IPS-18c (cell line): Measurements from ENCODE around the gene HSPG2.
"Not testable (repeated sequence)": the region's sequence is repeated elsewhere in the genome, so short reads cannot be mapped to it uniquely, and the experiment has no call there.

ENCODE experiments used
- H3K4me3 ChIP-seq: 2 replicates; pipeline ENCODE4 v1.7.0; 2013; ENCODE audit warnings: low read depth, mild to moderate bottlenecking, low read length, moderate library complexity; ENCODE audit not compliant: insufficient read depth
- H3K9me3 ChIP-seq: one replicate; pipeline ENCODE4 v1.6.1; 2013; ENCODE audit warnings: mild to moderate bottlenecking, low read length, moderate library complexity; ENCODE audit not compliant: control insufficient read depth, insufficient read depth

Gene HSPG2

DNA sequence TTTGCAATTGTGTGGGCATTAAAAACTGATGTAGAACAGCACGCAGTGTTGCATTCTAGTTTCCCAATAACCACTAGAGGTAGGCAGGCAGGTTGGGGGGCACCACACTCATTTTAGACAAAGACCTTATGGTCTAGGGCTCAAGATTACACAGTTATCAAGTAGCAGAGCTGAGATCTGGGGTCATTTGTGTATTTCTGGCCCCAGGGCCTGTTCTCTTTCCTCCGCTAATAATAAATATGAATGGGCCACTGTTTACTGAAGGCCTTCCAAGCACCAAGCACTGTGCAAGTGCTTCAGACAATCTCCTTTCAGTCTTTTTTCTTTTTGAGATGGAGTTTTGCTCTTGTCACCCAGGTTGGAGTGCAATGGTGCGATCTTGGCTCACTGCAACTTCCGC, 101.1 kb downstream of the HSPG2 start:
- Histone ChIP-seq H3K4me3 (no peak overlapping the region), H3K9me3 (peaks cover 3% of the 10 kb centered on the region)

DNA sequence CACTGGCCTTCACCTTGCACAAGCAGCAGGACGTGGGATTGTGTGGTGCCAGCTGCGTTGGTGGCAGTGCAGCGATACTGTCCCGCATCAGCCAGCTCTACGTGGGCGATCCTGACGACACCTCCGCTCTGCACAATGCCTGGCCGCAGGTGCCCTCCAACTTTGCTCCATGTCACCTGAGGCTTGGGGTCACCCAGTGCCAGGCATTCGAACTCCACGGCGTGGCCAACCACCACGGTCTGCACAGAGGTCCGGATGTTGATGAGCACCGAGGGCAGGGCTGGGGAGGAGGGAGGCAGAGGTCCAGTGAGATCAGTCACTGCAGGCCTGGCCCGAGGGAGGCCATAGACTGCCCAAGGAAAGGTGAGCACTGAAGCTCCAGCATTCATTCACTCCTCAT, 102.4 kb downstream of the HSPG2 start:
- Histone ChIP-seq H3K9me3 (peaks cover 3% of the 10 kb centered on the region), H3K4me3 (no peak overlapping the region)

DNA sequence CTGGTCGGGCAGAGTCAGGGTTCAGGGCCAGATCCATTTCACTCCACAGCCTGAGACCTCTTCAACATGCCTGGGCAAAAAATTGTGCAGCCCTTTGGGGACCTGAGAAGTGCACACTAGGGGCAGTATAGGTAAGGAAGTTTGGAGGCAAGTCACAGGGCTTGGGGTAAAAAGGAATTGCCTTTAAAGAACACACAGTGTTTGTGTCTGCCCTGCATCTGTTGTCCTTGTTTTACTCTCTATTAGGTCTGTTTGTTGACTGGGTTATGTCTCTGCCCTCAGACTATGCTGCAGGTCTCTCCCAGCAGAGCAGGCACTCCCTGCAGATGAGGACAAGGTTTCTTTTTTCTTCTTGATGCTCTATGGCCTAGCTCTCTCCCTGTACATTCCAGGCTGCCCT, 103.0 kb downstream of the HSPG2 start:
- peaks cover 3% of the 10 kb centered on the region for H3K9me3 ChIP-seq
- H3K4me3 ChIP-seq, result no peak overlapping the region

DNA sequence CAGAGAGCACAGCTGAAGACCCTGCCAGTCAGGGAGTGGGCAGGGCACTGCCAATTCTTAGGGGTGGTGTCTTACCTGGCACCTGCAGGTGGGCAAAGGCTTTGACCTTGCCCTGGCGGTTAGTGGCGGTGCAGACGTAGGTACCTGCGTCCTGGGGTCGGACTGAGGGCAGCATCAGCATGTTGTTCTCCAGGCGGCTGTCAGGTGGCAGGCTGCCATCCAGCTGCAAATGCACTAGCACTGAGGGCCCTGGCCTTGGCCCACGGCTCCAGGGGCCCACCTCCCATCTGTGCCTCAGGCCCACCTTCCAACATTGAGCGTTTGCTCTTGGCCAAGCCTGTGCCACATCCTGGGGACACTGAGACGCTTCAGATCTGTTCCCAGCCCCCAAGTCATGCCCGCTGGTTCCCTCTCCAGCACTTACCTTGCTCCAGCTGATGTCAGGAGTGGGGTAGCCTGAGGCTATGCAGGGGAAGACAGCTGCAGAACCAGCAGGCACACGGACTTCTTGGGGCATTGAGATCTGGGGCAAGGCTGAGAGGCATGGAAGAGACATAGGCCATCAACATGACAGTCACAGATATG, 103.6 kb downstream of the HSPG2 start:
- peaks cover 3% of the 10 kb centered on the region for H3K9me3 ChIP-seq

DNA sequence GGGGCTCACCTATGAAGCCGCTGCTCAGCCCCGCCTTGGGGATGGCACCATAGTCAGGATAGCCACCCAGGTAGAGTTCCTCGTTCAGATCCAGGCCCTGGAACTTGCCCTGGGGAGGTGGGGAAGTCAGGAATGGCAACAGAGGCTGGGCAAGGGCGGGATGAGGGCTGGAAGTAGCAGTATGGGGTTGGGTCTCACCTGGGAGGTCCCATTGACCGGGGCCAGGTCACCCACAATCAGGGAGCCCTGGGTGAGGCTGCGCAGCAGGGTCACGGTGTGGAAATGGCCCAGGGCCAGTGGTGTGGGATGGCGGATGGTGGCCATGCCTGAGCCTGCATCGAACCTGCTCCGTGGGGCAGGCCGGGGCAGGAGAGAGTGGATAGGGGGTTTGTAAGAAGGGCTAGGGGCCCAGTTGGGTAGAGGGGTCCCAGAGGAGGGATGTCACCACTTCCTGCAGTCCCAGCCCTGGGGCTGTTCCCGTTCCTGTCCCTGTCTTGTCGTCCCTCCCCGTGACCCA, 105.6 kb downstream of the HSPG2 start:
- H3K4me3 ChIP-seq, result no peak overlapping the region
- H3K9me3 ChIP-seq, result peaks cover 3% of the 10 kb centered on the region

More for the DNA sequence above, 103.6 kb downstream of the HSPG2 start:
- H3K4me3 ChIP-seq, result no peak overlapping the region

DNA sequence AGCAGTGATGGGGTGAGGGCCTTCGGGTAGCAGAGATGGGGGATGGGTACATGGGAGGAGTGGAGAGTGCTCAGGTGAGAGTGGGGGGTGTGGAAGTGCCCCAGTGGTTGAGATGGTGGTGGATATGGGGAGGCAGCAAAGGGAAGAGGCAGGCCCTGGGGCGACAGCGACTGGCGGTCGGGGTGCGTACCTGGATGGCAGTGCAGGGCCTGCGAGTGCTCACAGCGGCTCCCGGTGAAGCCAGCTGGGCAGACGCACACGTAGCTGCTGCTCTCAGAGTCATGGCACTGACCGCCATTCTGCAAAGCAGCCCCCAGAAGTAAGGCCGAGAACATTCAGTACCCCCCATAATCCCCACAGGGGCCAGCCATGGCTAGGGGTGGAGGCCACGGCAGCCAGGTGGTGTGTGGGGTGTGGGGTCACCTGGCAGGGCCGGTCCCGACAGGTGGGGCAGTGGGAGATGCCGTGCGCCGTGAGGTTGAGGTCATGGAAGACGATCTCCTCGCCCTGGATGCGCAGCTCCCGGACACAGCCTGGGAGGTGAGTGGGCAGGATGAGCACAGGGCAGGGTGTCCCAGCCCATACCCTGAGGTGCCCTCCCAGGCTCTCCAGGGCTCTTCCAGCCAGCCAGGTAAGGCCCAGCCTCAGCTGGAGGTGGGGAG, 106.2 kb downstream of the HSPG2 start:
- H3K4me3 ChIP-seq, result no peak overlapping the region

DNA sequence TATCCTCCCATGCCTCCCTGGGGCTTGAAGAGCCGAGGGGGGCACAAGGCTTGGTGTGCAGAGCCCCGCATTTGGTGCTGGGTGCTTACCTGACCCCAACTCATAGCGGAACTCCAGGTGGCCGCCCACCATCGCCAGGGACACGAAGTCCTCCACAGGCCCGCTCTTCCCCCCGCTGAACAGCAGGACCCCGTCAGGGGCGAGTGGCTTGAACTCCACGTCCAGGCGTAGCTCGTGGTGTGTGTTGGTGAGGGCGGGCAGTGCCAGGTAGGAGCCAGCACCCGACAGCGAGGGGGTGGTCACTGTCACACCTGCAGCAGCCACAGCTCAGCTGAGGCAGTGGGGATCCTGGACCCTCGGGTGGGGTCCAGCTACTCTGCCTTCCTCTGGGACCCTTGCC, 107.8 kb downstream of the HSPG2 start:
- no peak overlapping the region for H3K4me3 ChIP-seq

More for the DNA sequence above, 106.2 kb downstream of the HSPG2 start:
- peaks cover 2% of the 10 kb centered on the region for H3K9me3 ChIP-seq

DNA sequence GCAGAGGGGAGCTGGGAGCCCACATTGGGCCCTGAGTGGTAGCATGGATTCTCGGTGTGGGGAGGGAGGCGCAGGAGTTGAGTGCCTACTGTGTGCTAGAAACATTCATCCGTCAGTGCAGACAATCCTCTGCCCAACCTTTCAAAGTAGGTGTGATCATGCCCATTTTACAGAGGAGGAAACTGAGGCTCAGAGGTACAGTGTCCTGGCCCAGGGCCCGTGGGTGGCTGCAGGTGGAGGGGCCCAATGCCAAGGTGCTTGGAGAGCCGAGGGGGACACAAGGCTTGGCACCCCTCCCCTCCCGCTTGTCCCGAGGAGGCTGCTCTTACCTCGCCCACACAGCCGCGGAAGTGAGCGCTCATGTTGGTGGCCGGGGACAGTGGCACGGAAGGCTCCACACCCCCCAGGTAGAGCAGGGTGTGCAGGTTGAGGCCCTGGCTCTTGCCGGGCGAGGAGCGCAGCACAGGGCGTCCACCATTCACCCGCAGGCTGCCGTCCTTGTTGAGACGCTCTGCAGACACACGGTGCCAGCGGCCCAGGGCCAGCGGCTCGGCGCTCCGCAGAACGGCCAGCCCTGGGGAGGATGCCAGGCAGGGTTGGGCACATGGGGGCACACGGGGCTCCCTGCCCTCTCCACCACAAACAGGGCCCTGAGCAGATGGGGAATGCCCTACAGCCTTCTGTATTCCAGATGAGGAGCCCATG, 108.5 kb downstream of the HSPG2 start:
- Histone ChIP-seq H3K9me3 (no peaks in the 10 kb centered on the region), H3K4me3 (no peak overlapping the region)

More for the DNA sequence above, 107.8 kb downstream of the HSPG2 start:
- H3K9me3 ChIP-seq, result no peaks in the 10 kb centered on the region

DNA sequence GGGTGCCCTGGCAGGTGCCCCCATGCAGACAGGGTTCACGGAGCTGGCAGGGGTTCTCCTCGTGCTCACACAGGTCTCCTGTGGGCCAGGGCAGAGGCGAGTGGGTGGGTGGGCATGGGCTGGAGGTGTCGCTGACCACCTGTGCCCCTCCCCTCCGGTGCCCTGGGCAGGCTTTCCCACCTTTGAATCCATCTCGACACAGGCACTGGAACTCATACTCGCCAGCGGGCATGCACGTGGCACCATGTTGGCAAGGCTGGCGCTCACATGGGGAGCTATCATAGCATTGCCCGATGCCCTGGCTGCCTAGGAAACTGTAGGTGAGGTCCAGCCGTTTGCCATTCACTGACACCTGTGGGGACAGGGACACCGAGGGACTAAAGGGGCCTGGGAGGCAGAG, 109.0 kb downstream of the HSPG2 start:
- H3K9me3 ChIP-seq, result no peaks in the 10 kb centered on the region
- no peak overlapping the region for H3K4me3 ChIP-seq

DNA sequence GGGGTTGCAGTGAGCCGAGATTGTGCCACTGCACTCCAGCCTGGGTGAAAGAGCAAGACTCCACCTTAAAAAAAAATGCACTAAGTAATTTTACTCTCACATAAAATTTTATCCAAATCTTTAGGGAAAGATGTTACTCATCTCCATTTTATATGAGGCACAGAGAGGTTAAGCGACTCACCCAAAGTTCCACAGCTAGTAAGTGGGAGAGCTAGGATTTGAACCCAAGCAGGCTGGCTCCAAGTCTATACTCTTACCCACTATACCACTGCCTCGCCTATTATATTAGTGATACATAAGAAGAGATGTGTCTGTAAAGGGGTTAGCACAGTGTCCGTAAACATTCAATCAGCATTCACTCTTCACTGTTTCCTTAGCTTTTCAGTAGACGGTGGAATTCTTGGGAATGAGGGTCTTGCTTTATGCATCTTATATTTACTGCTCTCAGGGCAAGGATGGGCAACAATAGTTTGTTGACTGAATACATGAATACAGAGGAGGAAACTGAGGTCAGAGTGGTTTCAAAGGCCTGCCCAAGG, 109.9 kb downstream of the HSPG2 start:
- H3K4me3 ChIP-seq, result no peak overlapping the region

DNA sequence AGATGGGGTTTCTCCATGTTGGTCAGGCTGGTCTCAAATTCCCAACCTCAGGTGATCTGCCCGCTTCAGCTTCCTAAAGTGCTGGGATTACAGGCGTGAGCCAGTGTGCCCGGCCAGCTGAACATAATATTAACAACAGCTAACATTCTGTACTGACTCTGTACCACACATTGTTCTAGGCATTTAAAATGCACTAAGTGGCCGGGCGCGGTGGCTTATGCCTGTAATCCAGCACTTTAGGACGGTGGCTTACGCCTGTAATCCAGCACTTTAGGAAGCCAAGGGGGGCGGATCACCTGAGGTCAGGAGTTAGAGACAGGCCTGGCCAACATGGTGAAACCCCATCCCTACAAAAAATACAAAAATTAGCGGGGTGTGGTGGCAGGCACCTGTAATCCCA, 110.4 kb downstream of the HSPG2 start:
- H3K4me3 ChIP-seq, H3K9me3 ChIP-seq: not testable (repeated sequence)

More for the DNA sequence above, 109.9 kb downstream of the HSPG2 start:
- H3K9me3 ChIP-seq, result no peaks in the 10 kb centered on the region

DNA sequence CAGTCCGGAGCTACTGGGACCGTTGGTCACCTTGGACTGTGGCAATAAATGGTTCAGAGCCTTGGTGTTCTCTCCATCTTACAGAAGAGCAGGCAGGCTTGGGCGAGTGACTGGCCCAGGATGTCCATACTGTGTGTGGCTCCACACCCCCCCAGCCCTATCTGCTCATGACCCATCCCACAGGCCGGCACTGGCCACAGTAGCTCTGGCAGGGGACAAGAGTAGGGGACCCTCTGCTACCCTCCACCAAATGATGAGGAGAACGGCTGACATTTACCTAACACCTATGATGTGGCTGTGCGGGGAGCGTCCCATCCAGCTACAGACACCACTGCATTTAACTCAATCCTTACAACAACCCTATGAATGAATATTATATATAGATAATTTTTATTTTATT, 111.7 kb downstream of the HSPG2 start:
- H3K9me3 ChIP-seq, result no peaks in the 10 kb centered on the region
- no peak overlapping the region for H3K4me3 ChIP-seq

DNA sequence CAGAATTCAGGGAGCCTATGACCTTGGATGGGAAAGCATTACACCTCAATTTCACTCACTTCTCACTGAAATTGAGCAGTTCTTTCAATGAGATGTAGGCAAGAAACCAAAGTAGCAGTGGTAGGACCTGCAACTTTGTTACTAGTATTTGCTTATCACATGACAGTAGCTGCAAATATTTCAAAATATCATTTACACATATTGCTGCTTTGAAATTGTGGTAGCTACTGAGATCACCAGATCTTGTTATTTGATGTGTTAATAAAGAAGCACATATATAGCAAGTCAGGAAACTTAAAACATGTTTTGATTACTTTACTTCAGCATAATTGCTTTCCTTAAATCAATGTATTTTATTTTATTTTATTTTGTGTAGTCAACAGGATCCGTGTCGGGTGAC, 112.2 kb downstream of the HSPG2 start:
- Histone ChIP-seq H3K9me3 (no peaks in the 10 kb centered on the region), H3K4me3 (no peak overlapping the region)

DNA sequence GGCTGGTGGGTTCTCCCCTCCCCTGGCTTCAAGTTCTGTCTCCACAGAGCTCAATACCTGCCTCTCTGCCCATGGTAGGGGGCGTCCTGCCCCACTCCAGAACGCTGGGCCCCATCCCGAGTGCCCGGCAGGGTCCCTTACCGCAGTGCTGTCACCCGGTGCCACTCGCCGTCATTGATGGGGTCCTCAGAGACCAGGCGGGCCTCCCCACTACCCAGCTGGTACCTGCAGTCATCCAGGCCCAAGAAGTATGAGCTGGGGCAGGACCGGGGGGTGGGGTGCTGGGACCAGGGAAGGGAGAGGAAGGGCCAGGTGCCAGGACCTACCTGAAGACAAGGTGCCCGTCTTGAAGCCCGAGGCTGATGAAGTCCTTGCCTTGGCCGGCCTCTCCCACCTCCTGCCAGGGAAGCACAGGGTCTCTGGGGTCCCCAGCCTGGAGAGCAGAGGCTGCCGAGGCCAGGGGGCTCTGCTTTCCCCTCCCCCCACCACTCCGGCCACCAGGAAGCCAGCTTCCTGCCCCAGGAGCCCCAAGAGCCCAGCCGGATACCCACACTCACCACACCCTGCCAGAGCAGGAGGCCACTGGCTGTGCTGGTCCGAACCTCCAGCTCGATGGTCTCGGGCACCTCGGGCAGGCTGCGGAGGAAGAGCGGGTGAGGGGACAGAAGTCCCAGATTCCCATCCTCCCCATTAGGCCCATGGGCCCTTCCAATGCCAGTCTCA, 113.0 kb downstream of the HSPG2 start:
- Histone ChIP-seq H3K9me3 (no peaks in the 10 kb centered on the region), H3K4me3 (no peak overlapping the region)

DNA sequence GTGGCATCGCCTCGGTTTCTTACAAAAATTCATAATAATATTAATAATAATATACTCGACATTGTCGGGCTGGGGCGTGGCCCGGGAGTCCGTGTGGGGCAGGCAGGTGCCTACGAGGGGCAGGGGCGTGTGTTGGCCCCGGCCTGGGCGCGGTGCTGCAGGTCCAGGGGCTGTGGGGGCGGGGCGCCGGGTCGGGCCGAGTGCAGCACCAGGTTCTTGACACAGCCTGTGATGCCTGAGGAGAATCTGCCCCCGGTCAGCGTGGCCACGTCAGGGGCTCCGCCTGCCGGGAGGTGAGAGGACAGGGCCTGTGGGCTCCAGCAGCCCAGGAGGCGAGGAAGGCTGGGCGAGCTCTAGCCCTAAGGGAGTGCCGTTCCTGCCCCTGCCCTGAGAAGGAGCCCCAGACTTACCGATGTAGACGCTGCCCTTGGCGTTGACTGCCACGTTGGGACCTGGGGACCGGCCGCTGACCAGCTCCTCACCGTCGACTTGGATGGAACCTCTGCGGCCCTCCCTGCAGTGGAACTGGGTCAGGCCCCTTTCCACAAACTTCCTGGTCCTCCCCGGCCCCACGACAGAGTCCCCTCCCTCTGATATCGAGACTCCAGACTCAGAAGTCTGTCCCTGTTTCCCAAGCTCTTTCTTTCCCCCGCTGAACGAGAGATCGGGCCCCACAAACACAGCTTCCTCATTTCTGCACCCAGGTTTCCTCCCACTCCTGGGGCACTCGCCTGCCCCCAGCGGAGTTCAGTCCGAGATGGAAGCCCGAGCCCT, 113.7 kb downstream of the HSPG2 start:
- H3K4me3 ChIP-seq, result no peak overlapping the region
- no peaks in the 10 kb centered on the region for H3K9me3 ChIP-seq

DNA sequence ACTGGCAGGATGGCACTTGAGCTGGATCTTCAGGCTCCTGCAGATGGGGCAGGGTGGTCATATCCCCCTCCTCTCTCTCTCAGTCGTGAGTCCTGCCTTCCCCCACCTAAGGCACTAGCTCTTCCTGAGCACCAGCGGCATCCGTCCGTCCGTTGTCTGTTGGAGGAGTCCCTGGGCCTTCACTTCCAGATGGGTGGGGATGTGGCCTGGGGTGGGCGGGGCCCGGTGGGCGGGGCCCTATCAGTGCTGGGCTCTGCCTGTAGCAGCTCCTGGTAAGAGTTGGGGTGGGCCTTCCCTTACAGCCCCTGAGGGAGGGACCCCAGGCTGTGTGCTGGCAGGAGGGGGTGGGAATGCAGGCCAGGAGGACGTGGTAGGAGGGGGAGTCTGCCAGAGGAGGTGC, 114.8 kb downstream of the HSPG2 start:
- Histone ChIP-seq H3K4me3 (no peak overlapping the region), H3K9me3 (no peaks in the 10 kb centered on the region)
